K562 (cell line): ENCODE data around the gene SLC4A1. TPM values are rescaled to one million over a fixed set of nuclear protein-coding genes. Genes with fewer than 3 reads are reported as not detected.

Experiments used
- ATAC-seq: fragments of 200-7000 bp; cut with Tn5 transposase; 3 replicates; pipeline ENCODE4 v1.9.1; 2020; ENCODE audit warnings: moderate library complexity
- BruUV-seq: library from RNA; stranded (reverse); fragments of 400-500 nt; replicated peaks from 2 replicates; lab custom pipeline; 2021; lab: Mats Ljungman, UMichigan
- CTCF ChIA-PET: fragments of 300-600 bp; formaldehyde crosslinking; extraction: SDS; loops from one replicate; lab custom pipeline; 2021; ENCODE audit warnings: low intra/inter-chr PET ratio; lab: Yijun Ruan, JAX
- POLR2A ChIA-PET: fragments of 300-600, 350-650 bp; sonication (Branson Sonifier 250); formaldehyde crosslinking; extraction: SDS; loops from one replicate; lab custom pipeline; 2021; ENCODE audit warnings: antibody characterized with exemption, inconsistent platforms; lab: Yijun Ruan, JAX
- DNase-seq, 4 experiments: peaks; one replicate each; pipeline versions ENCODE4 v3.0.0 to v3.0.0-alpha.2; 2011 to 2018; ENCODE audit warnings: low spot score in 3 of 4, mixed read lengths in 3 of 4; ENCODE audit errors: extremely low read depth in 1 of 4
- FAIRE-seq: peaks from 2 replicates; lab custom pipeline; 2011; peaks lifted over from hg19 to GRCh38; lab: Jason Lieb, UNC
- H2AFZ ChIP-seq: 2 replicates; pipeline ENCODE4 v1.6.0; 2011; ENCODE audit warnings: low read depth, low read length, control low read depth, inconsistent platforms
- H3K27ac ChIP-seq: fragments of 200-600 bp; 3 replicates; pipeline ENCODE4 v1.8.0; 2011; ENCODE audit warnings: low read depth, mild to moderate bottlenecking, control low read depth, inconsistent platforms, low read length, moderate library complexity, mixed read lengths; ENCODE audit errors: extremely low read depth
- H3K27me3 ChIP-seq, 2 experiments: fragments of 300-600 bp in 1 of 2; 2 replicates in 1 of 2; 3 replicates in 1 of 2; pipeline versions ENCODE4 v1.6.0 to v1.8.0; 2011; ENCODE audit warnings: inconsistent platforms in 2 of 2, low read length in 2 of 2, mild to moderate bottlenecking in 1 of 2, mixed read lengths in 1 of 2, moderate library complexity in 1 of 2; ENCODE audit not compliant: control insufficient read depth in 2 of 2, insufficient read depth in 2 of 2
- H3K36me3 ChIP-seq: fragments of 300-600 bp; 3 replicates; pipeline ENCODE4 v1.8.0; 2011; ENCODE audit warnings: mild to moderate bottlenecking, low read length, inconsistent platforms; ENCODE audit not compliant: control insufficient read depth, insufficient read depth
- H3K4me1 ChIP-seq, 2 experiments: fragments of 200-600 bp in 1 of 2; replicated peaks in 1 of 2; 2 replicates in 1 of 2; 3 replicates in 1 of 2; pipeline versions ENCODE4 v1.5.1 to v1.8.0; 2011; ENCODE audit warnings: inconsistent platforms in 2 of 2, low read length in 2 of 2, mild to moderate bottlenecking in 1 of 2, mixed read lengths in 1 of 2, moderate library complexity in 1 of 2; ENCODE audit not compliant: control insufficient read depth in 2 of 2, insufficient read depth in 2 of 2
- H3K4me2 ChIP-seq: 2 replicates; pipeline ENCODE4 v1.6.1; 2011; ENCODE audit warnings: low read length, control low read depth, inconsistent platforms, mixed read lengths; ENCODE audit not compliant: insufficient read depth
- H3K4me3 ChIP-seq: fragments of 200-600 bp; sonication (generic), shearing (Covaris generic); 2 replicates; pipeline ENCODE4 v1.5.1; 2016; ENCODE audit warnings: control low read depth, inconsistent platforms
- H3K79me2 ChIP-seq: fragments of 200-600 bp; 3 replicates; pipeline ENCODE4 v1.8.0; 2011; ENCODE audit warnings: low read length, inconsistent platforms; ENCODE audit not compliant: control insufficient read depth, insufficient read depth
- H3K9ac ChIP-seq, 2 experiments: 2 replicates each; pipeline versions ENCODE4 v1.6.0 to v1.6.1; 2011; ENCODE audit warnings: low read depth in 2 of 2, low read length in 2 of 2, control low read depth in 1 of 2, inconsistent platforms in 1 of 2, mild to moderate bottlenecking in 1 of 2, mixed read lengths in 1 of 2; ENCODE audit not compliant: insufficient read depth in 1 of 2
- H3K9me1 ChIP-seq: one replicate; pipeline ENCODE4 v1.6.0; 2011; ENCODE audit warnings: inconsistent platforms, mild to moderate bottlenecking, low read length, moderate library complexity; ENCODE audit not compliant: control insufficient read depth, insufficient read depth
- H3K9me3 ChIP-seq: replicated peaks from 2 replicates; pipeline ENCODE4 v1.5.1; 2011; ENCODE audit warnings: low read depth, low read length, inconsistent platforms; ENCODE audit not compliant: control insufficient read depth, insufficient read depth
- H4K20me1 ChIP-seq: replicated peaks from 2 replicates; pipeline ENCODE4 v1.6.1; 2011; ENCODE audit warnings: low read length, inconsistent platforms, mixed read lengths; ENCODE audit not compliant: control insufficient read depth, insufficient read depth
- ATF4 ChIP-seq: fragments of 450-650 bp; formaldehyde crosslinking; IDR thresholded peaks from 2 replicates; pipeline ENCODE4 v1.4.0; 2022; ENCODE audit warnings: mild to moderate bottlenecking, moderate library complexity
- BCOR ChIP-seq: fragments of 450-650 bp; IDR thresholded peaks from 2 replicates; pipeline ENCODE4 v1.6.1; 2016
- CBX3 ChIP-seq, 2 experiments: IDR thresholded peaks; 1 replicate in 1 of 2; 2 replicates in 1 of 2; pipeline ENCODE4 v1.6.1; 2012; ENCODE audit warnings: inconsistent platforms in 2 of 2, low read length in 2 of 2, borderline replicate concordance in 1 of 2, control low read depth in 1 of 2
- FOXA3 ChIP-seq, 2 experiments: fragments of 450-650 bp in 1 of 2; sonication (generic) in 1 of 2; formaldehyde crosslinking; IDR thresholded peaks in 1 of 2; conservative IDR thresholded peaks in 1 of 2; 2 replicates each; pipeline versions ENCODE4 v1.4.0 to v1.8.0; 2020 to 2022; ENCODE audit warnings: mild to moderate bottlenecking in 2 of 2, missing genetic modification reagents in 1 of 2
- RFX1 ChIP-seq: fragments of 450-650 bp; IDR thresholded peaks from 2 replicates; pipeline ENCODE4 v1.6.1; 2016; ENCODE audit warnings: mild to moderate bottlenecking, moderate library complexity
- RUNX1 ChIP-seq: sonication (generic); IDR thresholded peaks from 2 replicates; pipeline ENCODE4 v1.6.1; 2016; ENCODE audit warnings: antibody characterized with exemption, low read depth
- ZFP36 ChIP-seq: fragments of 150-350 bp; IDR thresholded peaks from 2 replicates; pipeline ENCODE4 v1.6.1; 2018; ENCODE audit warnings: low read length, low read depth; ENCODE audit not compliant: partially characterized antibody
- ZNF695 ChIP-seq: fragments of 450-650 bp; formaldehyde crosslinking; IDR thresholded peaks from 2 replicates; pipeline ENCODE4 v1.4.0; 2020; ENCODE audit warnings: mild to moderate bottlenecking, moderate library complexity
- ZSCAN32 ChIP-seq: fragments of 450-650 bp; formaldehyde crosslinking; IDR thresholded peaks from 2 replicates; pipeline ENCODE4 v1.4.0; 2020; ENCODE audit warnings: mild to moderate bottlenecking, moderate library complexity
- WGBS: fragments of 100-300 bp; shearing (Covaris generic); methylation state at CpG from one replicate; pipeline ENCODE4 v1.1.6; 2016; ENCODE audit warnings: low coverage, mixed read lengths; ENCODE audit not compliant: insufficient coverage; ENCODE audit errors: missing lambda C conversion rate; 5-methylcytosine and 5-hydroxymethylcytosine counted together
- in situ Hi-C: fragments of 300-500 bp; cut with MboI; formaldehyde crosslinking; loops from 4 replicates; pipeline ENCODE4 v1.15.0; 2018; ENCODE audit warnings: inconsistent platforms, mixed read lengths
- intact Hi-C: fragments of 100-400 bp; cut with micrococcal nuclease; formaldehyde crosslinking; loops from 2 replicates; pipeline ENCODE4 v1.14.2; 2022
- polyA plus RNA-seq, 8 experiments: library from polyadenylated mRNA; depleted of rRNA in 4 of 8; stranded (reverse) in 5 of 8; unstranded in 3 of 8; fragments of >200 nt; fragmentation: Nextera tagmentation in 2 of 8; fragmentation: Illumina TruSeq in 1 of 8; extraction: Ambion mirVana in 2 of 8; extraction: Trizol in 1 of 8; gene quantifications; 2 replicates each; pipeline versions ENCODE4 v1.2.1 to v1.2.3, GENCODE V29; 2011 to 2014; ENCODE audit warnings: inconsistent platforms in 1 of 8, missing spikeins in 1 of 8
- total RNA-seq, 7 experiments: library from RNA; depleted of rRNA in 6 of 7; stranded (reverse); fragments of >200 nt in 6 of 7; fragmentation: Illumina TruSeq in 2 of 7; extraction: Trizol in 2 of 7; gene quantifications; 2 replicates each; pipeline versions ENCODE4 v1.2.1 to v1.2.3, GENCODE V29; 2011 to 2021; ENCODE audit warnings: low replicate concordance in 1 of 7
- TF ChIP-seq, protein P1 (sequence below): sonication (generic); formaldehyde crosslinking; IDR thresholded peaks from 2 replicates; pipeline ENCODE4 v1.8.0; 2023; ENCODE audit warnings: mild to moderate bottlenecking, missing genetic modification reagents
- TF ChIP-seq, protein P2 (sequence below): fragments of 200-800 bp; sonication (Bioruptor generic); IDR thresholded peaks from 2 replicates; pipeline ENCODE4 v1.6.1; 2017; ENCODE audit warnings: missing genetic modification characterization, missing compliant biosample characterization

SLC4A1 gene
- total and polyA plus RNA-seq, 9 of the 15 experiments (the other 6 are each of a cell fraction or from before 2014, with no cell fraction given) = 0.14 to 1.00 (median 0.53) TPM

DNA sequence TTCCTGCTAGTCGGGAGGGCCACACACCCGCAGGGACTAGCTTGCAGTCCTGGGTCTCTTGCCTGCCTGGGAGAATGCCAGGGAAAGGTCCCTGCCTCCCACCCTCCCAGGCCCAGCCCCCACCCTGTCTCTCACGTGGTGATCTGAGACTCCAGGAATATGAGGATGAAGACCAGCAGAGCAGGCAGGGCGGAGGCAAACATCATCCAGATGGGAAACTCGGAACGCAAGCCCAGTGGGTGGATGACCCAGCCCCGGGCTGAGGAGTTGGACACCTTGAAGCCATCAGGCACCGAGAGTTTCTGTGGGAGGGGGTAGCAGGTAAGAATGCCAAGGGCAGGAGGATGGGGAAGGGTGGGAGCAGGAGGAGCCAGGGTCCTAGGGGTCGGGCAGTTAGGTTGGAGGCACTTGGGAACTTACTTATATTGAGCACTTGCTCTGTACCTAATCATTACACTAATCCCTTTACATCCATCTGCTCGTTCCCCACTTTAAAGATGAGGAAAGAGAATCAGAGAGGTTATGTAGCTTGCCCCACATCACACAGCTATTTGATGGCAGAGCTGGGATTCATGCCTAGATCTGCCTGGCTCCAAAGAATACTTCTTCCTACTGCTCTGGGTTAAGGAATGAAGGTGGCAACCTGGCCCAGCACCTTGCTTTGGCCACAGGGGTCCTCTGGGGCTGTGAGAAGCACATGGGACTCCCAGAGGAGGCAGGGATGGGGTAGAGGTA is 13.4 kb downstream of the SLC4A1 start:
- in situ Hi-C loops (no loop called here), intact Hi-C loops (no loop called here)
- WGBS = 8% methylated on average over 10 of the region's 10 CpGs
- H3K9me1 ChIP-seq = no peaks in the 10 kb centered on the region
- no peak overlapping the region for H3K4me2 ChIP-seq
- no peak for DNase-seq
- FAIRE-seq = peak; percentile 58
- no peak overlapping the region for H2AFZ ChIP-seq
- H3K79me2 ChIP-seq = no peaks in the 10 kb centered on the region
- no peaks in the 10 kb centered on the region for H3K36me3 ChIP-seq
- no TSS peak for BruUV-seq
- no peak overlapping the region for H3K4me3 ChIP-seq
- no peaks in the 10 kb centered on the region for H3K9me3 ChIP-seq
- peaks cover 0 to 36% of the 10 kb centered on the region in 2 experiments; a peak in 3 of 5 replicates for H3K4me1 ChIP-seq
- no peak for ATAC-seq
- peaks cover 13 to 27% of the 10 kb centered on the region in 2 experiments; a peak in 4 of 5 replicates for H3K27me3 ChIP-seq
- H3K9ac ChIP-seq = peak overlapping the region in 1 of 2 experiments; percentile 54; a peak in 1 of 4 replicates
- CTCF ChIA-PET = interaction anchor here (1.2 kb wide), 1 partner anchor 95 kb away, joined by 3 read pairs; no protein-coding TSS in a partner anchor
- H4K20me1 ChIP-seq = peaks cover 9% of the 10 kb centered on the region; the same call in 1 of the 2 replicates
- H3K27ac ChIP-seq = no peak overlapping the region
- POLR2A ChIA-PET = interaction anchor here (1.0 to 1.6 kb wide), 2 partner anchors 14 to 31 kb away, joined by 3 to 7 read pairs; no protein-coding TSS in a partner anchor
- peak; percentile 67 for TF ChIP-seq BCOR
- no peak for TF ChIP-seq RUNX1
- TF ChIP-seq RFX1 = no peak
- no peak for TF ChIP-seq ATF4 (CRISPR knock-in tag)
- no peak for TF ChIP-seq ZNF695
- peak; percentile 69 for TF ChIP-seq ZFP36
- TF ChIP-seq ZSCAN32 = no peak
- TF ChIP-seq, protein P1, sequence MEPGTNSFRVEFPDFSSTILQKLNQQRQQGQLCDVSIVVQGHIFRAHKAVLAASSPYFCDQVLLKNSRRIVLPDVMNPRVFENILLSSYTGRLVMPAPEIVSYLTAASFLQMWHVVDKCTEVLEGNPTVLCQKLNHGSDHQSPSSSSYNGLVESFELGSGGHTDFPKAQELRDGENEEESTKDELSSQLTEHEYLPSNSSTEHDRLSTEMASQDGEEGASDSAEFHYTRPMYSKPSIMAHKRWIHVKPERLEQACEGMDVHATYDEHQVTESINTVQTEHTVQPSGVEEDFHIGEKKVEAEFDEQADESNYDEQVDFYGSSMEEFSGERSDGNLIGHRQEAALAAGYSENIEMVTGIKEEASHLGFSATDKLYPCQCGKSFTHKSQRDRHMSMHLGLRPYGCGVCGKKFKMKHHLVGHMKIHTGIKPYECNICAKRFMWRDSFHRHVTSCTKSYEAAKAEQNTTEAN (CRISPR knock-in tag) = no peak
- TF ChIP-seq, protein P2, sequence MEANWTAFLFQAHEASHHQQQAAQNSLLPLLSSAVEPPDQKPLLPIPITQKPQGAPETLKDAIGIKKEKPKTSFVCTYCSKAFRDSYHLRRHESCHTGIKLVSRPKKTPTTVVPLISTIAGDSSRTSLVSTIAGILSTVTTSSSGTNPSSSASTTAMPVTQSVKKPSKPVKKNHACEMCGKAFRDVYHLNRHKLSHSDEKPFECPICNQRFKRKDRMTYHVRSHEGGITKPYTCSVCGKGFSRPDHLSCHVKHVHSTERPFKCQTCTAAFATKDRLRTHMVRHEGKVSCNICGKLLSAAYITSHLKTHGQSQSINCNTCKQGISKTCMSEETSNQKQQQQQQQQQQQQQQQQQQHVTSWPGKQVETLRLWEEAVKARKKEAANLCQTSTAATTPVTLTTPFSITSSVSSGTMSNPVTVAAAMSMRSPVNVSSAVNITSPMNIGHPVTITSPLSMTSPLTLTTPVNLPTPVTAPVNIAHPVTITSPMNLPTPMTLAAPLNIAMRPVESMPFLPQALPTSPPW = no peak
- TF ChIP-seq FOXA3 (CRISPR knock-in tag; conservative IDR thresholded peaks at IDR 0.05 in 1 of 2, IDR thresholded peaks at IDR 0.05 in 1 of 2) = no peak
- TF ChIP-seq CBX3 (IDR thresholded peaks at IDR 0.05; ENCODE audit: borderline replicate concordance in 1 of 2, low read length in 2 of 2) = no peak
